GM21360 (cell line): ENCODE measurements around the gene SFMBT2.
"Not testable (repeated sequence)": the region's sequence is repeated elsewhere in the genome, so short reads cannot be mapped to it uniquely, and the experiment has no call there.

Source experiments
- ATAC-seq: cut with Tn5 transposase; IDR thresholded peaks from one replicate; pipeline ENCODE4 v1.9.1; 2021; ENCODE audit warnings: mild to moderate bottlenecking, moderate library complexity; ENCODE audit not compliant: unreplicated experiment

The SFMBT2 gene

GRCh38 chr10:7333961-7334641 is 76.7 kb downstream of the SFMBT2 start:
- ATAC-seq = no peak

- ATAC-seq = no peak
Observed at GRCh38 chr10:7329219-7329618, 81.6 kb downstream of the SFMBT2 start.

- no peak for ATAC-seq
Observed at GRCh38 chr10:7327885-7328284, 82.9 kb downstream of the SFMBT2 start.

DNA sequence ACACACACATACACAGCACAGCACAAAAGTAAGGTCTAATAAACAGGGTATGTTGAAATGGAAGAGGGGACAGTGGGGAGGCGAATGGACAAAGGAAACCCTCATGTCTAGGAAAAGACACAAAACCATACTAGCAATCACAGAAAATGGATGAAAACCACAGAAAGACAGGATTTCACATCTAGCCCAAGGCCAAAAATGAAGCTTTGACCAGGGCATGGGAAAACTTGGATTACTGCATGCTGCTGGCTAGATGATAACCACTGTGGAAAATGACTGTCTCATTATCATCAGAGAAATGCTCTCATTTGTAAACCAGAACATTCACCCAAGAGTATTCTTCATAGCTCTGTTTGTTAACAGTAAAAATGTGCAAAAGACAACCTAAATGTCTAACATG is 88.2 kb downstream of the SFMBT2 start:
- no peak for ATAC-seq

GRCh38 chr10:7320072-7320471 is 90.8 kb downstream of the SFMBT2 start:
- ATAC-seq = no peak

- no peak for ATAC-seq
Observed at GRCh38 chr10:7319632-7320031, 91.2 kb downstream of the SFMBT2 start.

DNA sequence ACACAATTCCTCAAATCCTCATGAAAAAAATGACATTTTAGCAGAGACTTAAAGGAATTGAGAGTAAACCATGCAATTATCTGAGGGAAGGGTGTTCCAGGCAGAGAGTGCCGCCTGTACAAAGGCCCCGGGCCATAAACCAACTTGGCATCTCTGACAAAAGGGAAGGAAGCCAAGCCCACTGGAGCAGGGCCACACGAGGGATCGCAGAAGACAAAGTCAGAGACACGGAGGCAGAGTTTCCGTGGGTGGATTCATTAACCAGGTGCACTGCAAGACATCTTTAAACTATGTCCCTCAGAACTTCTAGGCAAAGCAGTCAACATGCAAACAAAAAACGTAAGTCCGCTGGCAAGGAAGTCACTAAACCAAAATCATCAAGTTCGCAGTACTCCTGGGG is 92.0 kb downstream of the SFMBT2 start:
- no peak for ATAC-seq

- ATAC-seq = no peak
Observed at GRCh38 chr10:7317786-7318446, 92.9 kb downstream of the SFMBT2 start.

DNA sequence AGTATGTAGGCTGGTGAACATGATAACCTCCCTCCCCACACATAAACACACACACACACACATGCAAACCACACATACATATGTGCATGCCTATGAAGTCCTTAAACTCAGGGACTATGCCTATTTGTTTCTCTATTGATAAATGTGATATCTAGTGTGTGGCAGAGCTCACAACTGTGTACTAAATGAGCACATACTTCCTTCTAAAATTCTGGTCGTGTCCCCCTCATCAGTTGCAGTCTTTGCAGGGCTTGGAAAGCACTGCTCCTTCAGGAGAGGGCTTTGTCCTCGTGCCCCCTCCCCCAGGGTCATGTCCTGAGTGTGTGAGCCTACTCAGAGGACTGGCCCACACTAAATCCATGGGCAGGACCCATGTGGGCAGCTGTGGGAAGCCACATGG is 94.0 kb downstream of the SFMBT2 start:
- no peak for ATAC-seq

GRCh38 chr10:7315906-7316305 is 94.9 kb downstream of the SFMBT2 start:
- ATAC-seq = no peak

DNA sequence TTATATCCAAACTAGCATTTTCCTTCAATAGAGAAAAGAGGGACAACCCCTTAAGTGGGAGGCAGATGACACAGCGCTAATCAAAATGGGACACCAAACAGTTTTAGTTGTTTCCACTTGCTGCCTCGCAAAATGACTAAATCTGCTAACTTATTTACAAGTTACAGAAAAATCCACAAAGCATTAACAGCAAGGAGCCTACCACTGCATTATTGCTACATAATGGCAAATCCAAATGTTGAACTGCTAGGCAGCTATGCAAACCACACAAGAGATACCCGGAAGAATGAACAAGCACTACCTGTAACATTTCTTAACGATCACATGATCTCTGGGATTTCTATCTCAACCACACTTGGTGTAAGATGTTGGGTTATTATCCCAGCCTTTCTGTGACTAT is 96.7 kb downstream of the SFMBT2 start:
- ATAC-seq = no peak

DNA sequence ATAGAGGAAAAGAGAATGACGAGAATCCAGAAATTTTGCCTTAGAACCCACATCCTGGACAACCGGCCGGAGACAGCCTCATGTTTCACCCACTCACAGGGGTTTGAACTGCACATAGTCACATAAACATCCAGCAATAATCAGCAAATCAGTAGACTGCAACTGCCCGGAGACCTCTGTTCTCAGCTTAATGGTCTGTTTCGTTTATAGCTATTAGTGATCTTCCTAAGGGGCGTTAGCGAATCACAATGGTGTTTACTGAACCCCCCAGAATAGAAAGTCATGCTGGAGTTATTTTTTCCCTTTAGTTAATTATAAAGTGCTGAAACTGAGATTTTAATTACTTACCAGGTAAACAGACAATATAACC is 98.4 kb downstream of the SFMBT2 start:
- no peak for ATAC-seq

GRCh38 chr10:7311850-7312487 is 98.9 kb downstream of the SFMBT2 start:
- ATAC-seq = not testable (repeated sequence)

DNA sequence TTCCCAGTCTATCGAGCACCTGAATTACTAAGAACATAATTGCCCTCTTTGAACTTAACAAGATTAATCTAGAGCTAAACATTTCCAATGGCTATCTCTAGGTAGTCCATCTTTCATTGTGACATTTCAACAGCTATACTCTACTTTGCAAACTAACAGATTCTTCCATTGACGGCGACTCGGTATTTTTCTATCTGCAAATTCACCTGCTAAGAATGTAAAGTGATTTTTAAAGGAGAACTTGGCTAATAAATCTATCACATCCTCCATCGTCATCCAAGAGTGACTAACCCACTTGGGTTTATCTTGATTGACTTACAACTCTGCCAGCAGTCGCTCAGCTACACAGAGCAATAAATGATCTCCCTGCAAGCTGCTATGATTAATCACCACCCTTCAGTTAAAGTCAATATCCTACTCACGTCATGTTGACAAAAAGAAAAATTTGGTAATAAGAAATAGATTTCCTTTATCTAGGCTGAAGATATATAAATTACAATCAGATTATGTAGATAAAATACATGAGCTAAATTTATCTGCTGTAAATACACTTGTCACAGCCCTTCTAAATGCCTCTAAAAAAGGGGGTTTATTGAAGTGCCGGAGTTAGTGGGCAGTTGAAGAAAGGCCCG is 99.5 kb downstream of the SFMBT2 start:
- ATAC-seq = no peak

DNA sequence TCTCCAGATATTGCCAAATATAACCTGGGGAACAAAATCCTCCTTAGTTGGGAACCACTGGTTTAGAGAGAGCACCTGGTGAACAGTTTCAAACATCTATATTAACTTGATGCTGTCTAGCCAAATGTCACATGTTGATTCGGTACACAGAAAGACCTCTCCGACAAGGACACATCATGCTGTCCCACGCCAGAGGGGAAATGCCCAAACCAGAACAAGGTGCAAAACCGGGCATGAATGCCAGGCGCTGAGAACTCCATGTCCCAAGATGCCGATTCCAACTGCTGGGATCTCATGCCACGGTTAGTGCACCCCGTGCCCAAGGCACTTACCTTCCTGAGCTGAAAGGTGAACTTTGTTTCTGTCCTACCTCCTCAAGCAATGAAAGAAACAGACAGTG is 100.8 kb downstream of the SFMBT2 start:
- ATAC-seq = no peak

DNA sequence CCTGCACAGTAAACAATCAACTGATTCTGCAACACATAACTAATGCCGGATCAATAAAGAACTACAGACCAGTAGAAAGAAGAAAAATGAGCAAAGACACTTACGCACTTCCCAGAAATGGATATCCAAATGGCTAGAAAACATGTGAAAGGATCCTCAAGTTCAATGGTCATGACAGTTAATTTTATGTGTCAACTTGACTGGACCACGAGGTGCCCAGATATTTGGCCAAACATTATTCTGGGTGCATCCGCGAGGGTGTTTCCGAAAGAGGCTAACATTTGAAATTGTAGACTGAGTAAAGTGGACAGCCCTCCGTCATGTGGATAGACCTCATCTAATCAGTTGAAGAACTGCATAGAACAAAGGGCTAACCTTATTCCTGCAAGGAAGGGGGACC is 102.0 kb downstream of the SFMBT2 start:
- ATAC-seq = no peak

- ATAC-seq = no peak
Observed at GRCh38 chr10:7306616-7307015, 104.2 kb downstream of the SFMBT2 start.

GRCh38 chr10:7306147-7306546 is 104.7 kb downstream of the SFMBT2 start:
- no peak for ATAC-seq

GRCh38 chr10:7305053-7305452 is 105.8 kb downstream of the SFMBT2 start:
- ATAC-seq = no peak

- no peak for ATAC-seq
Observed at GRCh38 chr10:7304110-7304509, 106.7 kb downstream of the SFMBT2 start.

- ATAC-seq = no peak
Observed at GRCh38 chr10:7302930-7303557, 107.8 kb downstream of the SFMBT2 start.
